Islet precursor cell (in vitro differentiated cells): ENCODE measurements around the gene NEK9.
"Not testable (repeated sequence)": the region's sequence is repeated elsewhere in the genome, so short reads cannot be mapped to it uniquely, and the experiment has no call there.

ENCODE experiments used
- DNase-seq: peaks from one replicate; pipeline ENCODE4 v3.0.0-alpha.2; 2018

NEK9 gene

GRCh38 chr14:75143761-75144527, 17.1 kb upstream of the NEK9 start:
- no peak for DNase-seq

DNA sequence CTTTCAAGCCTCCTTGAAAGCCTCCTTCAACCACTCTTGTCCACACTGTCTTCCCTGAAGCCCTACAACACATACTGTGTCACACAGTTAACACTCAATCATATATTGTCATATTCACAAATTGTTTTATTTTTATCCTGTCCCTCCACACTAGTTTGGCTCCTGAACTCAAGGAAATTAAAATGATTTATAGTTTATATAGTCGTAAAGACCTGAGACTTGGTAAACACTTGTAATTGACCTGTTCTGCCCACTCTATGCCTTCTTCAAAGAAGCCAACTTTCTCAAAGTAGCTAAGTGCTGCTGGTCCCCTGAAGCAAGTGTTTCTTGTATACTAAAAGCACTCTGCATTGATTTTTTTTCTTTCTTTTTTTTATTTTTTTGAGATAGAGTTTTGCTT, 15.6 kb upstream of the NEK9 start:
- no peak for DNase-seq

DNA sequence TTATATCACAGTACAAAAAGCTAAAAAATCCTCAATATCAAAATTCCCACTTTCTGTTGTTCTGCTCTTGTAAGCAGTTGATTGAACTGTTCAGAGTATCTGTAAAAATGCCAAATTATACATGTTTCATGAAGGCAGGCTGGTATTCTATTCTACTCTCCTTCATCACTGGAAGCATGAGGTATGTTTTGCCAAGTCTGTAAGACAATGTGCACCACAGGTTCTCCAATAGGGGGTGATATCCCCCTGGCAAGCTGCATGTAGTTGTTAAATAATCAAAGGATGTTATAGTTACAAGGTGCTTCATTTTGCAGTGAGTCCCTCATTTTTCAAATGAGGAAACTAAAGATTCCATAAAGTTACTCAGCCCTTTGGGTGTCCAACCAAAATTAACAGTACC, 15.1 kb upstream of the NEK9 start:
- no peak for DNase-seq

DNA sequence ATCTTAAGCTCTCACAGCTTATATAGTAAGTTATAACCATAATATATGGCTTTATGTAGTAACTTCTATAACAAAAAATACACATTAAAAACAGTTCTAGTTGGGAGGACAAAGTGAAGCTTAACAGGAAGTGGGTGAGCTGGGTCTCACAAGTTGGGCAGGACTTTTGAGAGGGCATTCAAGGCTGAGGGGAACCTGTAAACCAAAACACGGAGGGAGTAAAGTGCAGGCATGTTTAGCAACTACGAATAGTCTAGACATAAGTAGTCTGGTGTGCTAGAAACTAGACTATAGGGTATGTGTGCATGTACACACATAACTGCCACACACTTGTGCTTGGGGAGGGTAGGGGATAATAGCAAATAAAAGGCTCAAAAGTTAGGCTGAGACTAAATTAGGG, 14.2 kb upstream of the NEK9 start:
- DNase-seq = no peak

DNA sequence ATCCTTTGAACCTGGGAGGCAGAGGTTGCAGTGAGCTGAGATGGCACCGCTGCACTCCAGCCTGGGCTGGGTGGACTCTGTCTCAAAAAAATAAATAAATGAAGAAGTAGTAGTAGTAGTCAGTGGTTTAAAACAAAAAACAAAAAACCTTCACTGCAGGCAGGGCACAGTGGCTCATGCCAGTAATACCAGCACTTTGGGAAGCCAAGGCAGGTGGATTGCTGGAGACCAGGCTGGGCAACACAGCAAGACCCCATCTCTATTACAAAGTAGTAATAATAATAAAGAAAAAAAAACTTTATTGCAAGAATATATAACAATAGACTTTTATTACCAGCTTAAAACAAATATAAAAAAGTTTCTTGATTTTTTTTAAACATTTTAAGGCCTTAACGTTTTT, 13.8 kb upstream of the NEK9 start:
- DNase-seq = no peak

GRCh38 chr14:75139185-75139584, 12.3 kb upstream of the NEK9 start:
- DNase-seq = no peak

DNA sequence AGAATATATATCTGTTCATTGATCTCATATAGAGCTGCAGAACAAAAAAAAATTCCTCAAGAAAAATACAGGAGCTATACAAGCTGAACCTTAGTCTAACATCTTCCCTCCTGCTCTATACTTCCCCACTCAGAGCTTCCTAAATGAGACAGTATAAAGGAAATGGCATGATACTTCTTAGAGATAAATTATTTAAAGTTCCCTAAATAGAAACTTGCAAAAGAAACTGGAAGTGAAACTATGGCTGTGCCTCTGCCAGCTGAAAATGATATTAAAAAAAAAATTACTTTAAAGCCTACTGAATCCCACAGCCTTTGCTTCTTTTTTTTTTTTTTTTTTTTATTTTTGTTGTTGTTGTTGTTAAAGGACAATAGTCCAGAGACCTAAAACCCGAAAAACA, 11.6 kb upstream of the NEK9 start:
- no peak for DNase-seq

DNA sequence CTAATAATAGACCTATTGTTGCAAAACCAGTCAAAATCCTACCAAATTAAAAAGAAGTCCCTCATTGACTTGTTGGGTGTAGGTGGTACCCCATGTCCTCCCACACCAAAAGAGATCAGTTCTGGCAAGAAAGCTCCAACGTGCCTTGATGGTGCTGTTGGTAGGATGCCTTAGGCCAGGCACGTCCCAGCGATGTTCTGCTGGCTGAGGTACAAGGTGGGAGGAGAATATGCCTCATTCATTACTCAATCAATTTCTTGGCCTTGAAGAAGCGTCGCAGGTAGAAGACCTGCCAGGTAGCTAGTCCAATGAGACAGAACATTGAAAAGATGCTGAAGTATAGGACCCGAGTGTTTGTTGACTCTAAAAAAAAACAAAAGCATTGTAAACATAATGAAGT, 7.8 kb upstream of the NEK9 start:
- no peak for DNase-seq

GRCh38 chr14:75133597-75133996, 6.7 kb upstream of the NEK9 start:
- no peak for DNase-seq

GRCh38 chr14:75132382-75133086, 5.7 kb upstream of the NEK9 start:
- peak; percentile 71 for DNase-seq

DNA sequence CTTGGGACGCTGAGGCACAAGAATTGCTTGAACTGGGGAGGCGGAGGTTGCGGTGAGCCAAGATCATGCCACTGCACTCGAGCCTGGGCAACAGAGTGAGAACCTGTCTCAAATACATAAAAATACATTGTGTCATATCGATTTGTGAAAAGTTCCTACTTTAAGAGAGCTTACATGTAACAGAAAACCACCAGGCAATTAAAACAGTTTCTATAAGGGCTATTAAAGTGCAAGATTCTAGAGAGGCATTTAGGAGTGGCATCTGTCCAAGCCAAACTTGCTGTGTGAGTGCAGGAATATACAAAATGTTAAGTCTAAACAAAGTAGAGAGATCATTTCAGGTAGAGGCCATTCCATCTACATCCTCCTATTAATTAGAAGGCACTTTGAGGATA, 1.7 kb upstream of the NEK9 start:
- DNase-seq = no peak

DNA sequence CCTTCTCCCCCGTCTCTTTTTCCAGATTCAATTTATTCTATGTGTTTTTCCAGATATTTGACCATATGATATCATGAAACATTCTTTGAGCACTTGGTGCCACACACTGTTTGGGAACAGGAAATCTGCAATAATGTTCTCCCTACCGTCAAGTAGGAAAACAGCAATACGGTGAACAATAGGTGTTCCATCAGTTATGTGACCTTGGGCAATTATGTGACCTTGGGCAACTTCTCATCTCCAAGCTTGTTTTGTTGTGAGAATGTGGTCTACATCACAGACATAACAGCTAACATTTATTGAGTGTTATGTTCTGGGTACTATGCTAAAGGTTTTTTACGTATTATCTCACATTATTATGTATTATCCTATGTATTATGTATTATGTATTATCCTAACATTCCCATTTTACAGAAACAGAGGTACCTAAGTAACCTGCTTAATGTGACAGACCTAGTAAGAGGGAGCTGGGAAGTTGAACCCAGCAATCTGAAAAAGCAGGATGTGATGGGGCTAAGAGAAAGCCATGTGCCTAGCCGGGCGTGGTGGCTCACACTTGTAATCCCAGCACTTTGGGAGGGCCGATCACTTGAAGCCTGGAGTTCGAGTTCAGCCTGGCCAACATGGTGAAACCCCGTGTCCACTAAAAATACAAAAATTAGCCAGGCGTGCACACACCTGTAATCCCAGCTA, 1.2 kb upstream of the NEK9 start:
- DNase-seq = no peak

DNA sequence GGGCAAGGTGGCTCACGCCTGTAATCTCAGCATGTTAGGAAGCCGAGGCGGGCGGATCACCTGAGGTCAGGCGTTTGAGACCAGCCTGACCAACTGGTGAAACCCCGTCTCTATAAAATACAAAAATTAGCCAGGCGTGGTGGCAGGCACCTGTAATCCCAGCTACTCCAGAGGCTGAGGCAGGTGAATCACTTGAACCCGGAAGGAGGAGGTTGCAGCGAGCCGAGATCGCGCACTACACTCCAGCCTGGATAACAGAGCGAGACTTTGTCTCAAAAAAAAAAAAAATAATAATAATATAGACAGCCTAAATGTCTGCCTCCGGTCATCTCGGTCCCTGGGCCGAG, 599 bp upstream of the NEK9 start:
- DNase-seq = not testable (repeated sequence)

- DNase-seq = no peak
Observed at GRCh38 chr14:75126121-75126544, 715 bp downstream of the NEK9 start.

GRCh38 chr14:75125617-75126016, 1.2 kb downstream of the NEK9 start:
- DNase-seq = no peak

DNA sequence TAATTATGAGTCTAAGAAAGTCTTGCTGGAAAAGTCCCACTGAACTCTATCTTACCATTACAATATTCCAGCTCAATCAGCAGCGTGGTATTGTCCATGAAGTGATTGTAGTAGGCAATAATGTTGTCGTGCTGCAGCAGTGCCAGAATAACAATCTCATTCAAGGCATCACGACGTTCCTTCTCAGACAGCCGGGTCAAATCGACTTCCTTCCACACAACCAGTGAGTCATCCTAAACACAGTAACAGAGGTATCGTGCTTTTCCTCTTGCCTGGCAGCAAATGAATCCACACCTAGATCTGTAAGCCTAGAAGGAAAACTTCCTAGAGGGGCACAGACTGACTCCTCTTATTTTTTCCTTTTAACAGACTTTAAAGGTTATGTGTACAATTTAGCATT, 2.9 kb downstream of the NEK9 start:
- peak; percentile 61 for DNase-seq

- no peak for DNase-seq
Observed at GRCh38 chr14:75121552-75121951, 5.3 kb downstream of the NEK9 start.

- no peak for DNase-seq
Observed at GRCh38 chr14:75120541-75121291, 6.1 kb downstream of the NEK9 start.

DNA sequence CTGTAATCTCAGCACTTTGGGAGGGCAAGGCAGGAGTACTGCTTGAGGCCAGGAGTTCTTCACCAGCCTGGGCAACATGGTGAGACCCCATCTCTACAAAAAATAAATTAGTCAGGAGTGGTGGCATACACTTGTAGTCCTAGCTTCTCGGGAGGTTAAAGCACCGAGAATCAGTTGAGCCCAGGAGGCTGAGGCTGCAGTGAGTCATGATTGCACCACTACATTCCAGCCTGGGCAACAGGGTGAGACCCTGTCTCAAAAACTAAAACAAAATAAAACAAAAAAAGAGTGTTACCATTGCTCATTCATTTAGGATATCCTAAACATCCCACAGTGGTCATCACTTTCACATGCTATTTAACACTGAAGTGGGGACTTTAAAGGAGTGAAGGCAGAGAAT, 7.8 kb downstream of the NEK9 start:
- peak; percentile 57 for DNase-seq

DNA sequence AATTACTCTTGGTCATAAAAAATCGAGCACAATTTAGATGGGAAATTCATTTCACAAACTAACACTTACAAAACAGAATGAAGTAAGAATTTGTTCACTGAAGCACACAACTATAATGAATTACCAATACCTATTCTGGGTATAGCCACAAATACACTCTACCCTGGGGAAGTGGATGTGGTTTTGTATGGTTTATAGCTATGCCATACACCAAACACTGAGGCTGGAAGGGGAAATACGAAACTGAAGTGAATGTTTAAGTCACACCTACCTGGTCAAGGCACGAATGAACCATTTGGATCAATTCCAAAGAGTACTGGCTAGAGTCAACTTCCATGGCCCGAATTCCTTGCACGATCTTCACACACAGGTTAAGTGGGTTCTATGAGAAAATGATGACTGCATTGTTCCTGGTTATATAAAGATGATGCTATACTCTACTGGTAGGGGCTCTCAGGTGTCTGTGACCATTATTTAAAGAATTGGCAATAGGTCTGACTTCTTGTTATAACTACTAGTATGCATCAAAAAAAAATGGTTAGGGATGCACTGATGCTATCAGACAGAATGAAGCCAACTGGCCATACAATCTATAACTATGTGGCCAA, 12.8 kb downstream of the NEK9 start:
- no peak for DNase-seq

DNA sequence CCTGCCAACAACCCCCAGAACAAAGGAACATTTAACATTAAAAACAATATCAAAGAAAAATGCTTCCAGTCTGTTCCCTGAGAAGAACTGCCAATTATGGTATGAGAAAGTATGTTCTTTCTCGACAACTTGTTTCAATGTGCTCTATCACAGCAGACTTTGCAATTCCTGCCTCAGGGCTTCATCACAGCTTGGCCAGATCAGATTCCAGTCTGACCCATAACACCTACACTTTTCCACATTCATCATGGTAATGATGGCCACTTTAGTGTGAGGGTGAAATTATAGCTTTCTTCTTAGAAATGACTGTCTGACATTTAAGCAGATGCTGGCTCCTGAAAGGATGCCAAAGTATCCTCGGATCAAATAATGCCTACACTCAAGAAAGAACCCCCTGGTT, 17.0 kb downstream of the NEK9 start:
- DNase-seq = no peak

DNA sequence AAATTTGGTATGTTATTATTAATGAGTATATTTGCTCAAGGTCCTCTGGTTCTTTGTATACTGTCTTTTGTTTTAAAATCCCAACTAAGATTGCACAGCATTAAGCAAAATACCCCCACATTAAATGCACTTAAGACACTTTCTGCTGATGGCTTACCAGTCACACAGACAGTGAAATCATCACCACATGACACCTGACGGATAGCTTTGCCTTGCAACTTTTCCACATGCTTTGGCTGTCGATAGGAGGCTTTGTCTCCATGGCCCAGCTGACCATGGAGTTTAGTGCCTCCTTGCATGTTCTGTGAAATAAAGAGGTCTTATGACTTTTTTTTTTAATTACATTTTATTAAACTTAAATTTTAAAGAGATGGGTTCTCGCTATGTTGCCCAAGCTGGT, 19.7 kb downstream of the NEK9 start:
- no peak for DNase-seq

- no peak for DNase-seq
Observed at GRCh38 chr14:75101491-75101890, 25.4 kb downstream of the NEK9 start.
